ENCODE data around the gene TOX4. TPM values are rescaled to one million over a fixed set of nuclear protein-coding genes. Genes with fewer than 3 reads are reported as not detected.

The TOX4 gene
- total and polyA plus RNA-seq, 12 donors = 14.9 to 104 (median 93.8) TPM

DNA sequence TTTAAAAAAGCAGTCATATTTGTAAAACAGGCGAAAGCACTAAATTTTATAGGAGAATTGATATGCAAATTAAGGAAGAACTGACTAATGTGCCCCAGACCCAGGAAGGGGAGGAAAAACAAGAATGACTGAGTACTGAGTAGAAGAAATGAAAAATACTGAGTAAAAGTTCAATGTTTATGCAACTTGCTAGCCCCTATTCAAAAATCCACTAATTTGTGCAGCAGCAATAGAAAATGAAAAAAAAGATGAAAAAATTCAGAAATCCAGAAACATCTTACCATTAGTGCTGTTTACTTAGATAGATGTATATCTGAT lies 27.1 kb upstream of the TOX4 start:
- WGBS, 2 donors = 90 to 97% methylated on average over 1 of the region's 1 CpG
- no peak overlapping the region for H3K4me3 ChIP-seq
- intact Hi-C loops (cut with DNase I) = loop anchor here in 3 of 10 donors (10.0 kb wide), 2 partner anchors 65 to 105 kb away; partner anchors contain the start of gene SUPT16H (in 1 of the 3)
- H3K27ac ChIP-seq = no peak overlapping the region
- peaks cover under 1 to 38% (median 21%) of the 10 kb centered on the region in 9 donors for H3K4me1 ChIP-seq
- no peak for DNase-seq
- ATAC-seq = no peak
- H3K36me3 ChIP-seq = peaks cover 0 to 12% (median 0%) of the 10 kb centered on the region in 9 donors
- TF ChIP-seq, protein P1, sequence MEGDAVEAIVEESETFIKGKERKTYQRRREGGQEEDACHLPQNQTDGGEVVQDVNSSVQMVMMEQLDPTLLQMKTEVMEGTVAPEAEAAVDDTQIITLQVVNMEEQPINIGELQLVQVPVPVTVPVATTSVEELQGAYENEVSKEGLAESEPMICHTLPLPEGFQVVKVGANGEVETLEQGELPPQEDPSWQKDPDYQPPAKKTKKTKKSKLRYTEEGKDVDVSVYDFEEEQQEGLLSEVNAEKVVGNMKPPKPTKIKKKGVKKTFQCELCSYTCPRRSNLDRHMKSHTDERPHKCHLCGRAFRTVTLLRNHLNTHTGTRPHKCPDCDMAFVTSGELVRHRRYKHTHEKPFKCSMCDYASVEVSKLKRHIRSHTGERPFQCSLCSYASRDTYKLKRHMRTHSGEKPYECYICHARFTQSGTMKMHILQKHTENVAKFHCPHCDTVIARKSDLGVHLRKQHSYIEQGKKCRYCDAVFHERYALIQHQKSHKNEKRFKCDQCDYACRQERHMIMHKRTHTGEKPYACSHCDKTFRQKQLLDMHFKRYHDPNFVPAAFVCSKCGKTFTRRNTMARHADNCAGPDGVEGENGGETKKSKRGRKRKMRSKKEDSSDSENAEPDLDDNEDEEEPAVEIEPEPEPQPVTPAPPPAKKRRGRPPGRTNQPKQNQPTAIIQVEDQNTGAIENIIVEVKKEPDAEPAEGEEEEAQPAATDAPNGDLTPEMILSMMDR (IDR thresholded peaks at IDR 0.05) = no peak
- H3K9me3 ChIP-seq = no peaks in the 10 kb centered on the region
- no peaks in the 10 kb centered on the region for H3K27me3 ChIP-seq

DNA sequence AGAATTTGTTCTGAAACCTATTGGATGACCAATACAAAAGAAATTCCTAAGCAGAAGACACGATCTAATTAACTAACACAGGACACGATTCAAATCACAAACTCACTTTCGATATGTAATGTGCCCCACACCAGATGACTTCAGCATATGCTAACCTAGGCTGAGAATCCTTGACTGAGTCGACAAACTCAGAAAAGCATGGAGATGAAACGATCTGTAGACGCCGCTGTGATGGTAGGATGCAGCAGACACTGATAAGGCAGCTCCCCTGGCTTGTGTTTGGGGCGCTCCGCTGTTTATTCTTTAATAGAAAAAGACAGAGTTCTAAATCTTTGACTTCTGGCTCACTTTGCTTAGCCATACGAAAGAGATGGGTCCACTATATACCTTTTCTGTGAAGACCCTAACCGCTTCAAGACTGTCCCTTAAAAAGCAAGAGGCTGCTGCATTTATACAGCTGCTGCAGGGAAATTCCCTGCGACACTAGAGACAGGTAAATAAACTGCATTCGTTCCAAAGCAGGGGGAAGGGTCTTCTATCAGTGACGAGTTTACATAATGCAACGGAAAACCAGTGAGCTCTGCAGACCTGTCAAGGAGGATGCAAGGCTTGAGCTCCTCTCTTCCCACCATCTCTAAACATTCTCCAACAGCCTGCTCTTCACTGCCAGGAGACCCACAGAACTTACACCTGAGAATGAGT lies 22.0 kb upstream of the TOX4 start:
- DNase-seq = no peak
- Histone ChIP-seq H3K36me3 (peaks cover 0 to 22% (median 4%) of the 10 kb centered on the region in 9 donors), H3K27me3 (no peaks in the 10 kb centered on the region), H3K9me3 (no peaks in the 10 kb centered on the region), H3K27ac (peak overlapping the region in 8 of 10 donors; percentile 91 to 97 (median 94)), H3K4me1 (peaks cover 6 to 40% (median 25%) of the 10 kb centered on the region in 9 donors), H3K4me3 (peak overlapping the region; percentile 77 to 93 (median 87))
- ATAC-seq = no peak
- TF ChIP-seq, protein P1 (IDR thresholded peaks at IDR 0.05) = no peak
- intact Hi-C loops (cut with DNase I) = loop anchor here in 5 of 10 donors (2.0 to 10.0 kb wide), 4 partner anchors 18 to 102 kb away; partner anchors contain the start of gene SUPT16H (in 1 of the 5)
- WGBS, 2 donors = 24 to 30% methylated on average over 15 of the region's 15 CpGs

DNA sequence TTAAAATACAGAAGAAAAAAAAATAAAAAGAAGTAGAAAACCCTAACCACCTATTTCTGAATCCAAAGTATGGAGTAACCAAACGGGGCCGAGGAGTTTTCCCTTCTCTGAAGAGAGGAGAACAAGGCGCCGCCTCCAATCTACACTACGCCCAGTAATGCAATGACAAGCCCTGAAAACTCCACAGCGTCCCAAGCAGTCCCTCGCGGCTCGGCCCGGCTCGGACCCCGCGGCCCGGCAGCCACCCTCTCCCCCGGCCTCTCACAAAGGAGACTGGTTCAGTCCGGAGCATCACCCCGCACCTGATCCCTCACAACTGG lies 21.4 kb upstream of the TOX4 start:
- TF ChIP-seq, protein P1 (IDR thresholded peaks at IDR 0.05) = no peak
- peak overlapping the region; percentile 30 to 97 (median 94) for H3K27ac ChIP-seq
- ATAC-seq = peak in 7 of 8 donors; percentile 7 to 66 (median 29)

DNA sequence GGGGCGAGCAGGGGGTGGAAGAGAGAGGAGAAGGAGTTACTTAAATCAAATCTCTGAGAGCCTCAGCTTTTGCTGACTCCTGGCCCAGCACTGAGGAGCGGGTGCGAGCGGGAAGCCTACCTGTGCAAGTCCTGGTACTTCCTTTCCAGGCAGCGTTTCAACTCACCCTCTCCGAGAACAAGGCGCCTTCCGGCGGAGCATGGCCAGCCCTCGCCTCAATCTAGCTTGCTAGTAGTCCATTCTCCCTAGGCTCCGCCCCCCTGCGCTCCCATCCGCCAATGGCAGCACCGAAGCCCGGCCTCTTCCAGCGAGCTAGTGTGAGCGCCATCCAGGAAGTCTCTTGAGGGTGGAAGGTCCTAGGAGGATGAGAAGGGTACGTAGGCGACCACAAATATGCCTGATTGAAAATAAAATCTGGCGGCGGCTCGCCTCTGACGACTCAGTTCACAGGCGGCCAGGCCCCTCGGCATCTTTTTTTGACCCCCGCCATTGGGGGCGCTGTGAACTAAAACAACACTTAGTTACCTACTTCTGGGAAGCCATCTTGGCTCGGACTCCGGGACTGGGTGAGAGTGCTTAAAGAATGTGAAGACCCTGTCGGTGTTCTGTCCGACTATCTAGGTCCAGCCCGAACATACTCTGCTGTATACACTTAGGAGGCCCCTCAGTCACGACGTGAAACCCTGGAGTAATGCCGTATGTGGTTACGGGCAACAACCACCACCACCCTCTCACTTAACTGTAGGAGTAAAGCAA lies 20.9 kb upstream of the TOX4 start, which contains the start of gene CHD8:
Gene CHD8 (minus strand): TSS at position 212 of the 756 bp plus-strand sequence. CDS start 24,480 bp downstream, outside the sequence.
- peaks cover 0 to 33% (median 9%) of the 10 kb centered on the region in 9 donors for H3K36me3 ChIP-seq
- no peaks in the 10 kb centered on the region for H3K9me3 ChIP-seq
- WGBS, 2 donors = 0 to 1% methylated on average over 36 of the region's 36 CpGs
- DNase-seq = peak; percentile 99 to 100
- H3K27me3 ChIP-seq = no peaks in the 10 kb centered on the region
- peak within 1 kb of the TSS; percentile 87 to 97 (median 94) for H3K27ac ChIP-seq
- H3K4me3 ChIP-seq = peak within 1 kb of the TSS; percentile 77 to 93 (median 87)
- ATAC-seq = peak; percentile 99 to 100 (median 100)
- TF ChIP-seq, protein P1 (IDR thresholded peaks at IDR 0.05) = peak; percentile 24 to 79 (median 69)
- peaks cover 6 to 32% (median 25%) of the 10 kb centered on the region in 9 donors for H3K4me1 ChIP-seq
- intact Hi-C loops (cut with DNase I) = loop anchor here in 8 of 10 donors (1.0 to 10.0 kb wide), 9 partner anchors 19 to 101 kb away; partner anchors contain the start of genes TOX4 (in 6 of the 8), RAB2B (in 2 of the 8), METTL3 (in 1 of the 8) and SUPT16H (in 1 of the 8)

More for the DNA sequence above, 21.4 kb upstream of the TOX4 start:
- peaks cover 0 to 27% (median 4%) of the 10 kb centered on the region in 9 donors for H3K36me3 ChIP-seq
- peaks cover 6 to 36% (median 25%) of the 10 kb centered on the region in 9 donors for H3K4me1 ChIP-seq
- no peaks in the 10 kb centered on the region for H3K27me3 ChIP-seq
- intact Hi-C loops (cut with DNase I) = loop anchor here in 5 of 10 donors (2.0 to 10.0 kb wide), 4 partner anchors 19 to 102 kb away; partner anchors contain the start of gene SUPT16H (in 1 of the 5)
- no peaks in the 10 kb centered on the region for H3K9me3 ChIP-seq
- peak overlapping the region; percentile 77 to 93 (median 87) for H3K4me3 ChIP-seq
- DNase-seq = no peak
- WGBS, 2 donors = 0 to 1% methylated on average over 17 of the region's 17 CpGs
